ENCODE results near the gene ATP10D.
"Not testable (repeated sequence)": the region's sequence is repeated elsewhere in the genome, so short reads cannot be mapped to it uniquely, and the experiment has no call there.

Gene ATP10D

GRCh38 chr4:47538111-47538824 is 53.2 kb downstream of the ATP10D start:
- DNase-seq, result no peak

- DNase-seq, result no peak
Measured at GRCh38 chr4:47538825-47539154, 53.7 kb downstream of the ATP10D start.

- DNase-seq, result not testable (repeated sequence)
Measured at GRCh38 chr4:47542640-47543039, 57.6 kb downstream of the ATP10D start.

GRCh38 chr4:47543331-47543730 is 58.3 kb downstream of the ATP10D start:
- no peak for DNase-seq

GRCh38 chr4:47550357-47550756 is 65.3 kb downstream of the ATP10D start:
- not testable (repeated sequence) for DNase-seq

- DNase-seq, result no peak
Measured at GRCh38 chr4:47550899-47551548, 65.9 kb downstream of the ATP10D start.

GRCh38 chr4:47551682-47552081 is 66.6 kb downstream of the ATP10D start:
- no peak for DNase-seq

- no peak for DNase-seq
Measured at GRCh38 chr4:47553329-47554125, 68.5 kb downstream of the ATP10D start.

GRCh38 chr4:47555920-47556319 is 70.8 kb downstream of the ATP10D start:
- not testable (repeated sequence) for DNase-seq

- no peak for DNase-seq
Measured at GRCh38 chr4:47557255-47557654, 72.2 kb downstream of the ATP10D start.

- no peak for DNase-seq
Measured at GRCh38 chr4:47560682-47561081, 75.6 kb downstream of the ATP10D start.

- DNase-seq, result no peak
Measured at GRCh38 chr4:47561331-47561730, 76.3 kb downstream of the ATP10D start.

- no peak for DNase-seq
Measured at GRCh38 chr4:47562297-47562696, 77.2 kb downstream of the ATP10D start.

- no peak for DNase-seq
Measured at GRCh38 chr4:47566566-47566965, 81.5 kb downstream of the ATP10D start.

- DNase-seq, result no peak
Measured at GRCh38 chr4:47566969-47567368, 81.9 kb downstream of the ATP10D start.

GRCh38 chr4:47567511-47567910 is 82.4 kb downstream of the ATP10D start:
- no peak for DNase-seq

GRCh38 chr4:47570816-47571215 is 85.7 kb downstream of the ATP10D start:
- DNase-seq, result no peak

- DNase-seq, result no peak
Measured at GRCh38 chr4:47572981-47573380, 87.9 kb downstream of the ATP10D start.

- no peak for DNase-seq
Measured at GRCh38 chr4:47577779-47578553, 92.9 kb downstream of the ATP10D start.

GRCh38 chr4:47579235-47579634 is 94.2 kb downstream of the ATP10D start:
- DNase-seq, result no peak

- no peak for DNase-seq
Measured at GRCh38 chr4:47590325-47590724, 105.2 kb downstream of the ATP10D start.

GRCh38 chr4:47597696-47598095 is 112.6 kb downstream of the ATP10D start:
- DNase-seq, result no peak

- peak; percentile 53 to 83 for DNase-seq
Measured at GRCh38 chr4:47598320-47598719, 113.2 kb downstream of the ATP10D start.

Data from NCI-H446 (cell line).